ENCODE data around the gene ZNF579.

Gene ZNF579, protein sequence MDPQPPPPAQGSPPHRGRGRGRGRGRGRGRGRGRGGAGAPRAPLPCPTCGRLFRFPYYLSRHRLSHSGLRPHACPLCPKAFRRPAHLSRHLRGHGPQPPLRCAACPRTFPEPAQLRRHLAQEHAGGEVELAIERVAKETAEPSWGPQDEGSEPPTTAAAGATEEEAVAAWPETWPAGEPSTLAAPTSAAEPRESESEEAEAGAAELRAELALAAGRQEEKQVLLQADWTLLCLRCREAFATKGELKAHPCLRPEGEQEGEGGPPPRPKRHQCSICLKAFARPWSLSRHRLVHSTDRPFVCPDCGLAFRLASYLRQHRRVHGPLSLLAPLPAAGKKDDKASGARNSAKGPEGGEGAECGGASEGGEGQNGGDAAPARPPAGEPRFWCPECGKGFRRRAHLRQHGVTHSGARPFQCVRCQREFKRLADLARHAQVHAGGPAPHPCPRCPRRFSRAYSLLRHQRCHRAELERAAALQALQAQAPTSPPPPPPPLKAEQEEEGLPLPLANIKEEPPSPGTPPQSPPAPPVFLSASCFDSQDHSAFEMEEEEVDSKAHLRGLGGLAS

DNA sequence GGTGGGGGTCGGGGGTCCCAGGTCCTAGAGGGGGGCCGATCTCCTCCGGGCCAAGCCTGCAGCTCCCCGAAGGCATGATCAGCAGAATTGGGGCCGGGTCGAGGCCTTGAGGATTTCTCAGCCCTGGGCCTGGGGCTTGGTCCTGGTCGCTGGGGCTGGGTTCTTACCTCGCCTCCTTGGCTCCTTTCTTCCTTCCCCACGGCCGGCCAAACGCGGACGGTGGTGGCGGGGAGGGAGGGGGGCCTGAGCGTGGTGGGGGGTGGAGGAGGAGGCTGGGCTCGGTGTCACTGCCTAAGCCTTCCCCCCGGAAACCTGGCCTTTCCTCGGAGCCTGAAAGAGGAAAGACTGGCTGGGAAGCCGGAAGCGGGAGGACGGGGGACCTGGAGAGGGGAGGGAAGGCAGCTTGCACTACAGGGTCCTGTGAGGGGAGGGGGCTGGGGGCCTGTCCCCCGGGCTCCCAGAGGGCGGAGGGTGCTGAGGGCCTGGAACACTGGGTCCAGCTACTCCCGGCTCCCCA, at the start of gene ZNF579:
ZNF579 (minus strand) TSS at position 221 of the 517 bp plus-strand sequence. CDS start 1,209 bp downstream, outside the sequence.
- DNase-seq (ENCODE audit: low read depth in 3 of 3, low spot score in 1 of 3): peak in 2 of 3 donors; percentile 41 to 76

GRCh38 chr19:55626350-55626749, 45.7 kb upstream of the ZNF579 start:
- DNase-seq (ENCODE audit: low read depth in 3 of 3, low spot score in 1 of 3): no peak

GRCh38 chr19:55625004-55625326, 44.3 kb upstream of the ZNF579 start:
- no peak for DNase-seq (ENCODE audit: low read depth in 3 of 3, low spot score in 1 of 3)

GRCh38 chr19:55624109-55625003, 43.7 kb upstream of the ZNF579 start, which contains the start of gene ZNF784:
Gene ZNF784, minus strand, starts transcription at chr19:55624566. Its CDS starts 5 bp downstream, at chr19:55624561.
- peak; percentile 91 to 94 (median 93) for DNase-seq (ENCODE audit: low read depth in 3 of 3, low spot score in 1 of 3)

DNA sequence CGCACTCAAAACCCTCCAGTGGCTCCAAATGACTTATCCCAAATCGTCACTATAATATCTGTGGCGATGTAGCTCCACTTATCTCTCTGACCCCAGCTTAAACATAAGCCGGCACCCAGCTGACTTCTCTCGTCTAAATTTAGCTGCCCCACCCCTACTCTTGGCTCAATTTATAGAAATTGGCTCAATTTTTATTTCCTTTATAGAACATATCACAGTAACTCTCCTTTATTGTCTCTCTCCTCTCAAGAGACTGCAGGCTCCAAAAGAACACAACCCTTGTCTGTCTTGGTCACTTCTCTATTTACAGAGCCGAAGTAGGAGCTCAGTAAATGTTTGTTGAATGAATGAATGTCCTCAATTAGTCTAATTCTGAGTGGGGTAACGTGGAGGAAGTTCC, 42.9 kb upstream of the ZNF579 start:
- no peak for DNase-seq (ENCODE audit: low read depth in 3 of 3, low spot score in 1 of 3)

- DNase-seq (ENCODE audit: low read depth in 3 of 3, low spot score in 1 of 3): no peak
Measured at GRCh38 chr19:55623130-55623529, 42.5 kb upstream of the ZNF579 start.

DNA sequence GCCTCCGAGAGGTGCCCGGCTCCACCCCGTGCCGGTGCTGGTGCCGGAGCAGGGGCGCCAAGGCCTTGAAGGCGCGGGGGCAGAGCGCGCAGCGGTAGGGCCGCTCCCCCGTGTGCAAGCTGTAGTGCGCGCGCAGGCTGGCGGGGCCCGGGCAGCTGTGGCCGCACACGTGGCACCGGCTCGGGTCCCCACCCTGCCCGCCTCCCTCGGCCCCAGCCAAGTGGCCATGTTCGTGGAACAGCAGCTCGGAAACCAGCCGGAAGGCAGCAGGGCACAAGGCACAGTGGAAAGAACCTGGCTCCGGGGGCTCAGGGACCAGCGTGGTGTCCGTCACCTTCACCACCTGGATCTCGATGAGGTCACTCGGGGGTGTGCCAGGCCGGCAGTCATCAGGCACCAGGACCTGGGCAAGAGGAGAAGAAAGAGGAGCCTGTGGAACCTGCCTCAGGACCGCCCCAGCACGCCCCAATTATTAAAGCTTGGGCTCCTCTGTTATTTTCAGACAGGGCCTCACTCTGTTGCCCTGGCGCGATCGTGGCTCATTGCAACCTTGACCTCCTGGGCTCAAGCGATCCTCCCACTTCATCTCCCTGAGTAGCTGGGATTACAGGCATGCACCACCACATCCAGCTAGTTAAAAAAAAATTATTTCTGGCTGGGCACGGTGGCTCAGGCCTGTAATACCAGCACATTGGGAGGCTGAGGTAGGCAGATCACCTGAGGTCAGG, 41.8 kb upstream of the ZNF579 start:
- DNase-seq (ENCODE audit: low read depth in 3 of 3, low spot score in 1 of 3): no peak

DNA sequence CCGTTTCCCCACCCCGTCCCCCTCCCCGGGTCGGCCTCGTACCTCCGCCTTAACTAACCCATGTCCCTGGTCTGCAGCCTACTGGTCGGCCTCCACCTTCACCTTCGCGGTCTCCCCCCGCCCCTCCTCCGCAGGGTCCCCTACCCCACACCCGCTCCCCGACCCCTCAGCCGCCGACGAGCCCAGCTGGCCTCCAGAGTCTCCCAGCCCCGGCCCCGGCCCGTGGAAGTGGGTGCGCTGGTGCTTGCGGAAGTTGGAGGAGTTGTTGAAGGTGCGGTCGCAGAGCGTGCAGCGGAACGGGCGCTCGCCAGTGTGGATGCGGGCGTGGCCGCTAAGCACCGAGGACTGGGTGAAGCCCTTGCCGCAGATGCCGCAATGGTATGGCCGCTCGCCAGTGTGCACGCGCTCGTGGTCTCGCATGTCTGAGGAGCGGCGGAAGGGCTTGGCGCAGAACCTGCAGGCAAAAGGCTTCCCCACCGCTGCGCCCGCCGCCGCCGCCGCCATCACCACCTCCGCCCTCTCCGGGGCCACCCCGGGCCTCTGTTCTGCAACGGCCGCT, 41.1 kb upstream of the ZNF579 start:
- no peak for DNase-seq (ENCODE audit: low read depth in 3 of 3, low spot score in 1 of 3)

GRCh38 chr19:55621205-55621672, 40.6 kb upstream of the ZNF579 start:
- DNase-seq (ENCODE audit: low read depth in 3 of 3, low spot score in 1 of 3): no peak

GRCh38 chr19:55620410-55621204, 40.0 kb upstream of the ZNF579 start:
- DNase-seq (ENCODE audit: low read depth in 3 of 3, low spot score in 1 of 3): no peak

DNA sequence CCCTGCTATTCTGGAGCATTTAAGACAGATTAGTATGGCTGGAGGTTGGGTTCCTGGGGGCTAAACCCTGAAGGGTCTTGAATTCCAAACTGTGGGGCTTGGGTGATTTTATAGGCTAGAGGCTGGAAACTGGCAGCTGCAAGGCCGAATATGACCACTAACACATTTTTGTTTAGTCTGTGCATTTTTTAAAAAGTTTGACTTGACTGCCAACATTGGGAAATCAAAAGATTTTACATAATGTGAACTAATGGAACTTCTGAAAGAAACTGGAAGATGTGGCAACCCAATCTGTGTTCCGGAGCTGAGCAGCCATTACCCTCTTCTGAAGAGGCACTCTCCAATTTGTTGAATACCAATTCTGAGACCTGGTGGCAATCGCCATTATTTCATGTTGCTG, 38.6 kb upstream of the ZNF579 start:
- no peak for DNase-seq (ENCODE audit: low read depth in 3 of 3, low spot score in 1 of 3)

- DNase-seq (ENCODE audit: low read depth in 3 of 3, low spot score in 1 of 3): no peak
Measured at GRCh38 chr19:55618426-55618825, 37.8 kb upstream of the ZNF579 start.

- DNase-seq (ENCODE audit: low read depth in 3 of 3, low spot score in 1 of 3): no peak
Measured at GRCh38 chr19:55617426-55617825, 36.8 kb upstream of the ZNF579 start.

DNA sequence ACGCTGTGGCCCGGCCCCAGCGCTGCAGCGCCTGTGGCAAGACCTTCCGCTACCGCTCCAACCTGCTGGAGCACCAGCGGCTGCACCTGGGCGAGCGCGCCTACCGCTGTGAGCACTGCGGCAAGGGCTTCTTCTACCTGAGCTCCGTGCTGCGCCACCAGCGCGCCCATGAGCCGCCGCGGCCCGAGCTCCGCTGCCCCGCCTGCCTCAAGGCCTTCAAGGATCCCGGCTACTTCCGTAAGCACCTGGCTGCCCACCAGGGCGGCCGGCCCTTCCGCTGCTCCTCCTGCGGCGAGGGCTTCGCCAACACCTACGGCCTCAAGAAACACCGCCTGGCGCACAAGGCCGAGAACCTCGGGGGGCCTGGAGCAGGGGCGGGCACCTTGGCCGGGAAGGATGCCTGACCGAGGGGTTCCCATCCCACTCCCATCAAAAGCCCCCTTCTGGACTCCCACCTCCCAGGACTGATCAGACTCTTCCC, 35.8 kb upstream of the ZNF579 start:
- no peak for DNase-seq (ENCODE audit: low read depth in 3 of 3, low spot score in 1 of 3)

DNA sequence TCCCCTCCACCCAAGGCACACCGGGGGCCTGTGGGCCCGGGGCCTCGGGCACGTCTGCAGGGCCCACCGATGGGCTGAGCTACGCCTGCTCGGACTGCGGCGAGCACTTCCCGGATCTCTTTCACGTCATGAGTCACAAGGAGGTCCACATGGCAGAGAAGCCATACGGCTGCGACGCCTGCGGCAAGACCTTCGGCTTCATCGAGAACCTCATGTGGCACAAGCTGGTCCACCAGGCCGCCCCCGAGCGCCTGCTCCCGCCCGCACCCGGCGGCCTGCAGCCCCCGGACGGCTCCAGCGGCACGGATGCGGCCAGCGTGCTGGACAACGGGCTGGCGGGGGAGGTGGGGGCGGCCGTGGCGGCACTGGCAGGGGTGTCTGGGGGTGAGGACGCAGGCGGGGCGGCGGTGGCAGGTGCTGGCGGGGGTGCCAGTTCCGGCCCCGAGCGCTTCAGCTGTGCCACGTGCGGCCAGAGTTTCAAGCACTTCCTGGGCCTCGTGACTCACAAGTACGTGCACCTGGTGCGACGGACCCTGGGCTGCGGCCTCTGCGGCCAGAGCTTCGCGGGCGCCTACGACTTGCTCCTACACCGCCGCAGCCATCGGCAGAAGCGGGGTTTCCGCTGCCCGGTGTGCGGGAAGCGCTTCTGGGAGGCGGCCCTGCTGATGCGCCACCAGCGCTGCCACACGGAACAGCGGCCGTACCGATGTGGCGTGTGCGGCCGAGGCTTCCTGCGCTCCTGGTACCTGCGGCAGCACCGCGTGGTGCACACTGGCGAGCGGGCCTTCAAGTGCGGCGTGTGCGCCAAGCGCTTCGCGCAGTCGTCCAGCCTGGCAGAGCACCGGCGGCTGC, 35.1 kb upstream of the ZNF579 start:
- DNase-seq (ENCODE audit: low read depth in 3 of 3, low spot score in 1 of 3): no peak

DNA sequence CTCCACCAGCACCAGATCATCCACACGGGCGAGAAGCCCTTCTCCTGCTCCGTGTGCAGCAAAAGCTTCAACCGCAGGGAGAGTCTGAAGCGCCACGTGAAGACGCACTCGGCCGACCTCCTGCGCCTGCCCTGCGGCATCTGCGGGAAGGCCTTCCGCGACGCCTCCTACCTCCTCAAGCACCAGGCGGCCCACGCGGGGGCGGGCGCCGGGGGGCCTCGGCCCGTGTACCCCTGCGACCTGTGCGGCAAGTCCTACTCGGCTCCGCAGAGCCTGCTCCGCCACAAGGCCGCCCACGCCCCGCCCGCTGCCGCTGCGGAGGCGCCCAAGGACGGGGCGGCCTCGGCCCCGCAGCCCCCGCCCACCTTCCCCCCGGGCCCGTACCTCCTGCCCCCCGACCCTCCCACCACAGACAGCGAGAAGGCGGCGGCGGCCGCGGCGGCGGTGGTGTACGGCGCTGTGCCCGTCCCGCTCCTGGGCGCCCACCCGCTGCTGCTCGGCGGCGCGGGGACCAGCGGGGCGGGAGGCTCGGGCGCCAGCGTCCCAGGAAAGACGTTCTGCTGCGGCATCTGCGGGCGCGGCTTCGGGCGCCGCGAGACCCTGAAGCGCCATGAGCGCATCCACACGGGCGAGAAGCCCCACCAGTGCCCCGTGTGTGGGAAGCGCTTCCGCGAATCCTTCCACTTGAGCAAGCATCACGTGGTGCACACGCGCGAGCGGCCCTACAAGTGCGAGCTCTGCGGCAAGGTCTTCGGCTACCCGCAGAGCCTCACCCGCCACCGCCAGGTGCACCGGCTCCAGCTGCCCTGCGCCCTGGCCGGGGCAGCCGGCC, 34.3 kb upstream of the ZNF579 start:
- DNase-seq (ENCODE audit: low read depth in 3 of 3, low spot score in 1 of 3): no peak

DNA sequence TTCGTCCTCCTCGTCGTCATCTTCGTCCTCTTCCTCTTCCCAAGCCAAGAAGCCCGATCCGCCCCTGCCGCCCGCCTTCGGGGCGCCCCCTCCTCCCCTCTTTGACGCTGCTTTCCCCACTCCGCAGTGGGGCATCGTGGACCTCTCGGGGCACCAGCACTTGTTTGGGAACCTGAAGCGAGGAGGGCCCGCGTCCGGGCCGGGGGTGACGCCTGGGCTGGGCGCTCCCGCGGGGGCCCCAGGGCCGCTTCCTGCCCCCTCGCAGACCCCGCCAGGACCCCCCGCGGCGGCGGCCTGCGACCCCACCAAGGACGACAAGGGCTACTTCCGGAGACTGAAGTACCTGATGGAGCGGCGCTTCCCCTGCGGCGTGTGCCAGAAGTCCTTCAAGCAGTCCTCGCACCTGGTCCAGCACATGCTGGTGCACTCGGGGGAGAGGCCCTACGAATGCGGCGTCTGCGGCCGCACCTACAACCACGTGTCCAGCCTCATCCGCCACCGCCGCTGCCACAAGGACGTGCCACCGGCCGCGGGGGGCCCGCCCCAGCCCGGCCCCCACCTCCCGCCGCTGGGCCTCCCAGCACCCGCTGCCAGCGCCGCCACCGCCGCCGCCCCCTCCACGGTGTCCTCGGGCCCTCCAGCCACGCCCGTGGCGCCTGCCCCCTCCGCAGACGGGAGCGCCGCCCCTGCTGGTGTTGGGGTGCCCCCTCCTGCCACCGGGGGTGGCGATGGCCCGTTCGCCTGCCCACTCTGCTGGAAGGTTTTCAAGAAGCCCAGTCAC, 33.5 kb upstream of the ZNF579 start:
- DNase-seq (ENCODE audit: low read depth in 3 of 3, low spot score in 1 of 3): no peak
